D341Med (cell line): Measurements from ENCODE around the gene GHR.
A peak's percentile ranks its signal among the peaks of the same experiment; 100 is the strongest.
"Not testable (repeated sequence)": the region's sequence is repeated elsewhere in the genome, so short reads cannot be mapped to it uniquely, and the experiment has no call there.

ENCODE experiments used
- DNase-seq: peaks from one replicate; pipeline ENCODE4 v3.0.0; 2012; ENCODE audit warnings: low spot score

GHR gene

DNA sequence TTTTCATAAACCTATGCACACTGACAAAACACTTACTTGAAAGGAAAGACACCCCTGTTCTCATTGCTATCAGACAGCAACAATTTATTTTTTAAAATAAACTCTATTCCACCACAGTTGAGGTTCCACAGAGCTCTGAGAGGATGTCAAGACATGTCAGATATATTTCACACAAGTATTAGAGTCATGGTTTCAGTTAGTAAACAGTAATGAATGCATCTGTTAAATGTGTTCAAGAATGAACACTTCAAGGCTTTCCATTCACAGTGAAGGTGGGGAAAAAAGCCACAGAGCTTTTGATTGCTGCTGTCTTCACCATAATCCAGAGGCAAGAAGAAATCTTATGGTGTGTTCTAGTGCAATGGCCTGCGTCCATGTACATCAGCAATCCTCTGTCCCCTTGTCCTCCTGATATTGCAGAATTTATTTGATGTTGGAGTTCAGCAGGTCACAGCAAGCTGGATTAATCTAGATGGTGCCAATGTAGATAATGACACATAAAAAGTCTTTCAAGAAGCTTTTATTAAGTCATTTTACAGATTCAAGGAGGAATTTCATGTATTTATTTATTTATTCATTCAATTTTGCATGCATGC, 146.8 kb downstream of the GHR start:
- no peak for DNase-seq

DNA sequence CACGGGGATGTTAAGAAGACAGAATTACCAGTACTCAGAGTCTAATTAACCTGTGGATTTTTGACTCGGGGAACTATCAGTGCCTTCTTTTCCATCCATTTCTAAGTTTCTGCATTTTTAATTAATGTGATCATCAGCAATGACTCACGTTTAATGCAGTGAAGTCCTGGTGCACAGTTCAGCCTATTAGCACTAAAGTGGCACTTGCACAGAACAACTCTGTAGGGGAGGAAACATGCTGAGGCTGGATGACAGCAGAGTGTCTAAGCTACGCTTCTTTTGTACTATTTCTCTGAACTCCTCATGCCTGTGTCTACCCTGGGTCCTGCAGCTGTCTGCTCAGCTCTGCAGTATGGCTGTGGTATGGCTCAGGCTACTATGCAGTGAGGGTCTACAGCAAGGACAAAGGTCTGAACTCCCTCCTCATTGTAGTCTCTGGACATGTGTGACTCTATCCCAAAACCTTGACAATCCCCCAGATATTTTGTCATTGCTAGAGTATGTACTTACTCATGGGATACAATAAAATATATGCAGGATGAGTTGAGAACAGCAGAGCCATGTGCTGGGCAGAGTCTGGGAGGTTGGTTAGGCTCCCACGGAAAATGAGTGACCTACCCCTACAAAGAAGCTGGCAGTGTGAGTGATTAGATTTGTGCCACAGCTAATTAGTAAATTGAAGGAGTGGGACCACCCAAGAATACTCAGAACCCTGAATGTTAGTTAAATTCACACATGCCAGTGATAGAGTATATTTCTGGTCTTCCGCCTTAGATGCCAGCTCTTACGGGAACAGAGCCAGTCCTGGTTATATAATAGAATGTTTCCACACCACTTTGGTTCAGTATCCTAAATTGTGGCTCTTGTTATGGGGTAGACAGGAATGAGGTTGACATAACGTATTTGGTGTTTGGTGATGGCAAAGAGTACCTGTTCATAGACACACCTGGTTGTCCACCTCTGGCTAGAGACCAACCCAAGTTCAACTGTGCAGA, 148.0 kb downstream of the GHR start:
- DNase-seq = no peak

- DNase-seq = no peak
These were observed 149.1 kb downstream of the GHR start for GRCh38 chr5:42572313-42572712.

DNA sequence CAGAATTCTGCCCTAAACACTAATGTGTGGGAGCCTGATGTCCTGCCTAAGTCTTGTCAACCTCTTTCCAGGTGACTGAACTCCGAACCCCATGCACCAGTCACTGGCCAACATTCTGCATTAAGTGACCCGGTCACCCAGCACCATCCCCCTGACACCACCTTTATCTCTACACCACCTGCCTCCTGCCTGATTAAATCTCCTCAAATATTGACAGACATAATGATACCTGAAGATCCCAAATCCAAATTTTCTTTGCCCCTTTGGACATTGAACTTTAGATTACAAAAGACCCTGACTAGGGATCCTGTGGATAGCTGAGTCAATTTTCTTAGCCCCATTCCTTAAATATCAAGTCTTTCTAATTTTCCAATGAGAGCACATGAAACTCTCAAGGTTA, 150.1 kb downstream of the GHR start:
- no peak for DNase-seq

- not testable (repeated sequence) for DNase-seq
These were observed 152.7 kb downstream of the GHR start for GRCh38 chr5:42575914-42576313.

- not testable (repeated sequence) for DNase-seq
These were observed 155.7 kb downstream of the GHR start for GRCh38 chr5:42578901-42579300.

GRCh38 chr5:42579320-42579719, 156.1 kb downstream of the GHR start:
- no peak for DNase-seq

DNA sequence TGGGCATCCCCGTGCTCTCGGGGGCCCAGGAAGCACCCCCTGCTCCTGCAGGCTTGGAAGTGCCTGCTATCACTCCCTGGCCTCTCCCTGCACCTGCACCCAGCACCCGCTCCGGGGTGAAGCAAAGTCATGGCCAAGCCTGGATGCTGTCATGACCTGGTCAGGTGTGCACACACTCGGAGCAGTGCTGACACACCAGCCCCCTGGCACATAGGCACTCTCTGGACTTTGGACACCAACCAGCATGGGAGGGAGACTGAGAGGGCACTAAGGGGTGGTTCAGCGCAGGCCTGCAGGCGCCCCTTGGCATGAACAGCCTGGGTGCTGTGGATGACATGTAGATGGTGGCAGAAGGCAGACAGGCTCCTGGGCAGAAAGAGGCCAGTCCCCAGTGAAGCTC, 158.6 kb downstream of the GHR start:
- DNase-seq = no peak

DNA sequence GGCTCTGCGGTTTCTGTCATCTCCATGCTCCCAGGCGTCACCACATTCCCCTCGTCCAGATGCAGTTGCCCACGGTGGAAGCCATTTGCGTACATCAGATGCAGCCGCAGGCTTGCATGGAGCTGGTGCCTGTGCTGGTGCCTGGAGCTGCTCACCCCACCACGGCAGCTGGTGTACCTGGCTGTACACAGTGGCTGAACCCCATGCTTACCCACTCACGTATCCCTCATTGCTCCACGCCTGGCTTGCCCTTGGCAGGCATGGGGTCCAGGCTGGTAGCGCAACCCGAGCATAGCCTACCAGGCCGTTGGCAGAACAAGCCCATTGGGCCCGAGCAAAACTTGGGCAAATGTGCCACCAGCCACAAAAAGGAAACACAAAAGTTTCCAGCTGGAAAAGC, 159.5 kb downstream of the GHR start:
- no peak for DNase-seq

- peak; percentile 59 for DNase-seq
These were observed 160.1 kb downstream of the GHR start for GRCh38 chr5:42583322-42583721.

DNA sequence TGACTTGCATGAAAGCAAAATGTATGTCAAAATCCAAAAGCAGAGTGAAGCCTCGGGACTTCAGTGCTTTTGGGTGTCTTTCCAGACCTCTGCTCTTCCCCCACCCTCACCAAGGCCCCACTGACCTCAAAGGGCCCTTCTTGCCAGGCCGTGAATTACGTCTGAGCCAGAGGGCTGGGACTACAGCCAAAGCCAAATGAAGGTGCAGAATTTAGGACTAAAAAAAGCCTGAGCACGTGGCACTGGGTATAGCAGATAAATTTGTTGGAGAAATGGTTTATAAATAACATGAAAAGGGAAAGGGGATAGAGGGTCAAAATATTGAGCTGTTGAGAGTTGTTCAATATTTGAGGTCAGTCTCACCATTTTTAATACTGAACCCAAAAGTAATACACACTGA, 163.4 kb downstream of the GHR start:
- DNase-seq = no peak

DNA sequence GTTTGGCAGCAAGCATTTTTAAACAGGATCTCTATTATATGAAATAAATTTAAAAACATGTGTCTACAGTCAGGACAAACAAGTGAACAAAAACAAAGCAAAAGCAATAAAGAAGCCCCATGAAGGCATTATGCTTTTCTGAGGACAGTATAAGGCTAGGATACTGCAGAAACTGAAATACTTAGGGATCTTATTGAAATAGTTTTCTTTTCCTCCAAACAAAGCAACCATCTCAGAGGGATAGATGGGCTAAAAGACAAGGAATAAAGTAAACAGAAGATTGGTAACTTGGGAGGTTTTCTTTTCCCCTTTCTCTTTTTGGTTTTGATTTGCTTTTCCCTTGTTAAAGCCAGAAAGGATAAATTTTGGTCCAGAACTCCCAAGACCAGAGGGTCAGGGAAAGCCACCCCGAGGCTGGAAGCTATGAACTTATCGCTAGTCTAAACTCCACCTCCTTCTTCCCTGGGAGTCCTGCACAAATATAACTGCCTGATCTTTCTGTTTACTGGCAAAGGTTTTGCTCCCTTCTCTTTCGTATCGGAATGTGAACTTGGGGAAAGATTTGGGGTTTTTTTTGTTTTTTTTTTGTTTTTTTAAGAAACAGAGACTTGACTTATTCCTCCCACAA, 164.0 kb downstream of the GHR start:
- no peak for DNase-seq

- DNase-seq = no peak
These were observed 167.3 kb downstream of the GHR start for GRCh38 chr5:42590566-42590965.

GRCh38 chr5:42591015-42591414, 167.8 kb downstream of the GHR start:
- DNase-seq = no peak

DNA sequence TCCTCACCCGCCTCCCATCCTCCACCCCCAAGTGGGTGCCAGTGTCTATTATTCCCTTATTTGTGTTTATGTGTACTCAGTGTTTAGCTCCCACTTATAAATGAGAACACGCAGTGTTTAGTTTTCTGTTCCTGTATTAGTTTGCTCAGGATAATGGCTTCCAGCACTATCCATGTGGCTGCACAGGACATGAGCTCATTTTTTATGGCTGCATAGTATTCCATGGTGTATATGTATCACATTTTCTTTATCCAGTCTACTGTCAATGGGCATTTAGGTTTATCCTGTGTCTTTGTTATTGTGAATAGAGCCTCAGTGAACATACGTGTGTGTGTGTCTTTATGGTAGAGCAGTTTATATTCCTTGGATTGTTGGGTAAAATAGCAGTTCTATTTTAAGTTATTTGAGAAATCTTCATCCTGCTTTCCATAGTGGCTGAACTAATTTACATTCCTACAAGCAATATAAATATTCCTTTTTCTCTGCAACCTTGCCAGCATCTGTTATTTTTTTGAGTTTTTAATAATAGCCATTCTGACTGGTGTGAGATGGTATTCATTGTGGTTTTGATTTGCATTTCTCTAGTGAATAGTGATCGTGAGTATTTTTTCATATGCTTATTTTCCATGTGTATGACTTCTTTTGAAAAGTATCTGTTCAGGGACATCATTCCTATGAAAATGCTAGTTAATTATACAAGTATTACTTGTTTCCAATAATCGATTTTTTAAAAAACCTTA, 169.3 kb downstream of the GHR start:
- no peak for DNase-seq

DNA sequence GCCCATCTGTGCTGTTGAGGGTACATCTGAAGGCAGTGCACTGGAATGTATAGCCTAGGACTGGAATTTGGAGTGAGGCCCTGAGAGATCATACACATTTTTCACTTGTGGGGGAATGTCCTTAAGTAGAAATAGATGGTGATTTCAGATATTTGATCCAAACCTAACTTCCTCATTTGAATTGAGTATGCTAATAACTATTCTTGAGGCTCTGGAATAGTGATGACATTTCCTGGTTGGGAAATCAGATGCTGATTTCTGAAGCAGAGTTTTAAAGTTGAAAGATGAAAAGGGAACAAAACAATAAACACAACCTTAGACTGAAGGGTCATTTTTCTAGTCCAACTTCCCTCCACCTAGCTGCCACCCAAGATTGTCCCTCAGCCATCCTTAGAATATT, 170.4 kb downstream of the GHR start:
- no peak for DNase-seq

DNA sequence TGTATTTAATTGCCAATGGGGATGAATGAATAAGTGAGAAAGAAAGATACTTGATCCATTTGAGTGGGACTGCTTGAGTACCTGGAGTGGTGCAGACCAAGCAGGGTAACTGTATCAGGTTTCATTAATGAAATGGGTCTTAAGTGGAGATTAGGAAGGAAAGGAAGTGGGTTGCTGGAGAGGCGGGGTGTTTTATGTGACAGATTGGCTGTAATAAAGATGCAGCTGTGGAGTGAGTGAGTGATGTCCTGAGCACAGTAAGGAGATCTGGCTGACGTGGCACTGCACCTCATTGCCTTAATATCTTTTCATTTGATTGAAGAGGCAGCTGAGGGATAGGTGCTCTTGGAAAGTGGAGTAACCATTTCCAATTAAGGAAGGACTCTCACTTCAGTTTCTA, 172.4 kb downstream of the GHR start:
- DNase-seq = peak; percentile 34

DNA sequence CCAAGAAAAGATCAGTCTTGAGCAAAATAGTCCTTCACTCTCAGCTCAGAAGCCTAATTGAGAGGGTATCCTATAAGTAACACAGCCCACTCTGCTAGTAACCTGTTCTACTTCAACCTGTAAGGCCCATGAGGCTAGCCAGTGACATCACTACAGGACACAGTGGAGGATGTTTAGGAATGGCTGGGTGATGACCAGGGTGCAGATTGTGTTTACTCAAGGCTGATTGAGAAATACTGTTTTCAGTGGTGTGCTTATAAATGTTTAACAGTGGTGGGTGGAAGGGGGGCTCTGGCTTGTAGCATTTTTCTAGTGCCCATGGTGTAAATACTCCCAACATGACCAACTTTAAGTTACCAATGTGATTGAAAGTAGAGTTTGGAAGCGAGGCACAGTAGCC, 173.6 kb downstream of the GHR start:
- no peak for DNase-seq

DNA sequence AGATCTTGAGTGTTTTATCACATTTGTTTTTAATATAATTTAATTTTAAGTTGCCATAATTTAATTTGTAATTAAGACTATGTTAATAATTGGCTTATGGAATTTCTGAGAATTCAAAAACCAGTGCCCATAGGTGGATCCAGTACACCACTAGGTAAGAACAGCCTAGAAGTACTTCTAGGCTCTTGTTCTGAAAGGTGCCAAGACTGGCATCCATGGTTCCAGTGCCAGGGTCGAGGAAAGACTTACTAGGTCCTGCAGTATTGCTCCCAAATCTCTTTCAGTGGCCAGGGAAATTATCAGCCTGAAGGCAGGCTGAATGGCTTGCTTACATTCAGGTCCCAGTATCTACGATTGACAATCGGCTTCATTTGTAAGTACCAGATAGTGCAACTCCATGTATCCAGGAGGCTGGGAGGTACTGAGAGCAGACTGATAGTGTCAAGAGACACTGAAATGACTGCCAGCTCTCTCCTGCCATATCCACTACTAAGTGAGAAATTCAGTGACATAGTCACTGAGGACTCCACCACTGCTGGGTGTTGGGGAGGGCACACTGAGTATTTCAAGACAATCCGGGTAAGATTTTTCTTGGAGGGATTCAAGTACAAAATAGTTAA, 174.2 kb downstream of the GHR start:
- DNase-seq = no peak

GRCh38 chr5:42598311-42598710, 175.1 kb downstream of the GHR start:
- DNase-seq = no peak

- DNase-seq = no peak
These were observed 175.9 kb downstream of the GHR start for GRCh38 chr5:42599106-42599505.

DNA sequence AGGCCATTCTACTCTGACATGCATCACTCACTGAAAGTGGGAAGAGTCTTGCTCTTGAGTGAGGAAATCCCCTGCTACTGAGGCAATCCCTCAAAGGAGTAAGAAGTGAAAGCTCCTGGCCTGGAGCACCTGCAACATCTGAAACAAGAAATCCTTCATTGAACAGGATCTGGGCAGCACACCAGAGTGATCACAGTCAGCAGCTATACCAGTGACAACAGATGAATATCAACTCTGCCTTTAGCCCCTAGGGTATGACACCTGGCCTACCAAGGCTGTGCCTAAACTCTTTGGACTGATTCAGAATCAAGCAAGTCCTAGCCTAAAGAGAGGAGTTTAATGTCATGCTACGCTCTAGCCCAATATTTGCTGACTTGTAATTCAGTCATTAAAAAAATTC, 177.2 kb downstream of the GHR start:
- DNase-seq = no peak
